ENCODE results near the gene SUPT20HL1. TPM values are rescaled to one million over a fixed set of nuclear protein-coding genes. Genes with fewer than 3 reads are reported as not detected.

SUPT20HL1 gene
- total and polyA plus RNA-seq, 2 of the 4 experiments (the other 2 are of a cell fraction), result not detected

DNA sequence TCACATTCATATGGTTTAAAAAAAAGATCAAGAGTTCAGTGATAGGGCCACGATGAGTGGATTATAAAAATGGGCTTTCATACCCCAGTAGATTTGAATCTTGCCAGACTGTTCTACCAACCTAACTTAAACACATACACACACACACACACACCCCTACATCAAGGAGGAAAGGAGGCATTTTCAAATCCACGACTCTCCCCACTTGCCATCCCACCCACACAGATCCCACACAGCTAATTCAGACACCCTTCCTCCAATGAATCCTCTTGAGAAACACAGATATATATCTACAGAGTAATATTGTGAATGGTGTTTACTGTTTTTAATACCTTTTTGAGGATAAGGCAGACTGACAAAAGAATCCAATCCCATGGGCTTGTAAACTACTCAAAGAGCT is 16.8 kb downstream of the SUPT20HL1 start:
- no peak overlapping the region for H2AK9ac ChIP-seq (replicated peaks; ENCODE audit: low read depth, low read length, poor library complexity)
- no peaks in the 10 kb centered on the region for H3K9me3 ChIP-seq (ENCODE audit: control insufficient read depth, insufficient read depth, low read length)
- dilution Hi-C loops (cut with HindIII; ENCODE audit: low sequenced_read_pairs, unreplicated experiment) (no loop called here), in situ Hi-C loops (cut with MboI; ENCODE audit: low sequenced_read_pairs) (loop anchor here (25.0 kb wide), 1 partner anchor 760 kb away; no protein-coding TSS in a partner anchor), intact Hi-C loops (cut with micrococcal nuclease) (no loop called here)
- no peak overlapping the region for H3K4me3 ChIP-seq (ENCODE audit: insufficient read depth, low read depth, low read length)
- no peak overlapping the region for H3K27ac ChIP-seq (ENCODE audit: insufficient read depth, low read length)
- no peak overlapping the region for H2AK5ac ChIP-seq (ENCODE audit: low read depth, low read length)
- H3K14ac ChIP-seq (replicated peaks; ENCODE audit: low read depth, low read length), result no peak overlapping the region
- BruUV-seq (replicated peaks), result no TSS peak
- no peak overlapping the region for H2BK120ac ChIP-seq (ENCODE audit: low read depth, low read length)
- H2AFZ ChIP-seq (replicated peaks; ENCODE audit: low read length, poor library complexity), result no peak overlapping the region
- POLR2A ChIA-PET (ENCODE audit: unreplicated experiment), result no interaction called here
- no peak overlapping the region for H2BK15ac ChIP-seq (ENCODE audit: low read depth, low read length)
- CTCF ChIA-PET, result no interaction called here
- H4K8ac ChIP-seq (ENCODE audit: low read depth in 2 of 2, low read length in 2 of 2), result no peak overlapping the region
- no peaks in the 10 kb centered on the region for H3K79me1 ChIP-seq (ENCODE audit: low read depth in 1 of 2, low read length in 2 of 2)
- H4K20me1 ChIP-seq (ENCODE audit: insufficient read depth, low read length), result no peaks in the 10 kb centered on the region
- no peaks in the 10 kb centered on the region for H3K36me3 ChIP-seq (ENCODE audit: control insufficient read depth, insufficient read depth, low read length)
- H3K4me2 ChIP-seq (ENCODE audit: low read depth, low read length), result no peak overlapping the region
- no peak overlapping the region for H2BK20ac ChIP-seq (ENCODE audit: low read depth, low read length)
- ATAC-seq (ENCODE audit: low read depth) (no peak), DNase-seq (no peak)
- no peaks in the 10 kb centered on the region for H3K9me1 ChIP-seq (ENCODE audit: insufficient read depth, low read length)
- TF ChIP-seq, protein P1, sequence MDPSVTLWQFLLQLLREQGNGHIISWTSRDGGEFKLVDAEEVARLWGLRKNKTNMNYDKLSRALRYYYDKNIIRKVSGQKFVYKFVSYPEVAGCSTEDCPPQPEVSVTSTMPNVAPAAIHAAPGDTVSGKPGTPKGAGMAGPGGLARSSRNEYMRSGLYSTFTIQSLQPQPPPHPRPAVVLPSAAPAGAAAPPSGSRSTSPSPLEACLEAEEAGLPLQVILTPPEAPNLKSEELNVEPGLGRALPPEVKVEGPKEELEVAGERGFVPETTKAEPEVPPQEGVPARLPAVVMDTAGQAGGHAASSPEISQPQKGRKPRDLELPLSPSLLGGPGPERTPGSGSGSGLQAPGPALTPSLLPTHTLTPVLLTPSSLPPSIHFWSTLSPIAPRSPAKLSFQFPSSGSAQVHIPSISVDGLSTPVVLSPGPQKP (IDR thresholded peaks at IDR 0.05; ENCODE audit: borderline replicate concordance, low read depth, low read length), result no peak
- TF ChIP-seq, protein P2, sequence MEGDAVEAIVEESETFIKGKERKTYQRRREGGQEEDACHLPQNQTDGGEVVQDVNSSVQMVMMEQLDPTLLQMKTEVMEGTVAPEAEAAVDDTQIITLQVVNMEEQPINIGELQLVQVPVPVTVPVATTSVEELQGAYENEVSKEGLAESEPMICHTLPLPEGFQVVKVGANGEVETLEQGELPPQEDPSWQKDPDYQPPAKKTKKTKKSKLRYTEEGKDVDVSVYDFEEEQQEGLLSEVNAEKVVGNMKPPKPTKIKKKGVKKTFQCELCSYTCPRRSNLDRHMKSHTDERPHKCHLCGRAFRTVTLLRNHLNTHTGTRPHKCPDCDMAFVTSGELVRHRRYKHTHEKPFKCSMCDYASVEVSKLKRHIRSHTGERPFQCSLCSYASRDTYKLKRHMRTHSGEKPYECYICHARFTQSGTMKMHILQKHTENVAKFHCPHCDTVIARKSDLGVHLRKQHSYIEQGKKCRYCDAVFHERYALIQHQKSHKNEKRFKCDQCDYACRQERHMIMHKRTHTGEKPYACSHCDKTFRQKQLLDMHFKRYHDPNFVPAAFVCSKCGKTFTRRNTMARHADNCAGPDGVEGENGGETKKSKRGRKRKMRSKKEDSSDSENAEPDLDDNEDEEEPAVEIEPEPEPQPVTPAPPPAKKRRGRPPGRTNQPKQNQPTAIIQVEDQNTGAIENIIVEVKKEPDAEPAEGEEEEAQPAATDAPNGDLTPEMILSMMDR (conservative IDR thresholded peaks at IDR 0.05; ENCODE audit: low read depth, low read length), result no peak
- TF ChIP-seq FOS (IDR thresholded peaks at IDR 0.05; ENCODE audit: low read depth, low read length) (no peak), MXI1 (IDR thresholded peaks at IDR 0.05; ENCODE audit: borderline replicate concordance, low read depth, low read length) (no peak), MAFK (IDR thresholded peaks at IDR 0.05; ENCODE audit: low read depth, low read length) (no peak), RFX5 (IDR thresholded peaks at IDR 0.05; ENCODE audit: low read depth, low read length) (no peak), SMC3 (IDR thresholded peaks at IDR 0.05; ENCODE audit: low read depth, low read length) (no peak), MAZ (IDR thresholded peaks at IDR 0.05; ENCODE audit: borderline replicate concordance, low read depth, low read length) (no peak), NFE2L2 (IDR thresholded peaks at IDR 0.05; ENCODE audit: low read depth, low read length) (no peak), RCOR1 (IDR thresholded peaks at IDR 0.05; ENCODE audit: insufficient replicate concordance, low read length) (no peak)
- H4K91ac ChIP-seq (ENCODE audit: insufficient read depth, low read depth, low read length), result no peak overlapping the region
- H3K4me1 ChIP-seq (ENCODE audit: control insufficient read depth, insufficient read depth, low read length), result no peaks in the 10 kb centered on the region
- no peak overlapping the region for H3K23ac ChIP-seq (ENCODE audit: low read depth, low read length)
- H3K56ac ChIP-seq (ENCODE audit: extremely low read depth, insufficient read depth, low read length), result no peak overlapping the region
- no peak overlapping the region for H2BK5ac ChIP-seq (ENCODE audit: low read depth, low read length, poor library complexity, severe bottlenecking)
- no peak overlapping the region for H3K18ac ChIP-seq (ENCODE audit: low read depth, low read length)
- H3K27me3 ChIP-seq (ENCODE audit: control insufficient read depth, insufficient read depth, low read length), result peaks cover 16% of the 10 kb centered on the region
- no peak overlapping the region for H3K9ac ChIP-seq (ENCODE audit: low read depth, low read length)
- WGBS, 2 experiments (ENCODE audit: extremely low coverage in 2 of 2, insufficient read length in 1 of 2), result no CpG with 5 or more reads among the region's 2 CpGs
- no peak overlapping the region for H4K5ac ChIP-seq (ENCODE audit: low read depth, low read length)
- H3K4ac ChIP-seq (ENCODE audit: low read depth, low read length), result no peak overlapping the region

Data from IMR-90 (cell line).